Liver (tissue), 3 donors: ENCODE results near the gene RBCK1.

Source experiments
- EGR1 ChIP-seq, 2 donors: IDR thresholded peaks; 2 replicates each; pipeline ENCODE4 v1.6.1; 2016 to 2018; ENCODE audit warnings: antibody characterized with exemption in 2 of 2, low read depth in 2 of 2
- FOXA1 ChIP-seq: IDR thresholded peaks from 2 replicates; pipeline ENCODE4 v1.6.1; 2016; ENCODE audit warnings: antibody characterized with exemption
- FOXA2 ChIP-seq: IDR thresholded peaks from 2 replicates; pipeline ENCODE4 v1.6.1; 2016; ENCODE audit warnings: antibody characterized with exemption
- GABPA ChIP-seq, 2 donors: IDR thresholded peaks in 1 of 2; conservative IDR thresholded peaks in 1 of 2; 2 replicates each; pipeline ENCODE4 v1.6.1; 2016; ENCODE audit warnings: antibody characterized with exemption in 2 of 2, mild to moderate bottlenecking in 1 of 2, moderate library complexity in 1 of 2
- HNF4G ChIP-seq: IDR thresholded peaks from 2 replicates; pipeline ENCODE4 v1.6.1; 2016; ENCODE audit warnings: antibody characterized with exemption
- RAD21 ChIP-seq, 2 donors: IDR thresholded peaks; 2 replicates each; pipeline ENCODE4 v1.6.1; 2016; ENCODE audit warnings: antibody characterized with exemption in 2 of 2, mild to moderate bottlenecking in 2 of 2
- SP1 ChIP-seq: IDR thresholded peaks from 2 replicates; pipeline ENCODE4 v1.6.1; 2018; ENCODE audit warnings: antibody characterized with exemption, mild to moderate bottlenecking
- TAF1 ChIP-seq: conservative IDR thresholded peaks from 2 replicates; pipeline ENCODE4 v1.6.1; 2016; ENCODE audit warnings: antibody characterized with exemption, mild to moderate bottlenecking
- YY1 ChIP-seq: IDR thresholded peaks from 2 replicates; pipeline ENCODE4 v1.6.1; 2016; ENCODE audit warnings: antibody characterized with exemption, mild to moderate bottlenecking
- ZBTB33 ChIP-seq: IDR thresholded peaks from 2 replicates; pipeline ENCODE4 v1.6.1; 2016; ENCODE audit warnings: antibody characterized with exemption
- TF ChIP-seq, protein P1 (sequence below): fragments of 150-350 bp; IDR thresholded peaks from 2 replicates; pipeline ENCODE4 v1.5.1; 2017; ENCODE audit warnings: improper control_type of control experiment, low read depth, low read length; ENCODE audit not compliant: missing input control
- TF ChIP-seq, protein P2 (sequence below): IDR thresholded peaks from 2 replicates; pipeline ENCODE4 v1.6.1; 2016; ENCODE audit warnings: antibody characterized with exemption
- TF ChIP-seq, protein P3 (sequence below): IDR thresholded peaks from 2 replicates; pipeline ENCODE4 v1.6.1; 2016; ENCODE audit warnings: antibody characterized with exemption, mild to moderate bottlenecking
- TF ChIP-seq, protein P4 (sequence below): IDR thresholded peaks from 2 replicates; pipeline ENCODE4 v1.6.1; 2016; ENCODE audit warnings: antibody characterized with exemption
- donor health status: healthy.
- donor health status: healthy.

DNA sequence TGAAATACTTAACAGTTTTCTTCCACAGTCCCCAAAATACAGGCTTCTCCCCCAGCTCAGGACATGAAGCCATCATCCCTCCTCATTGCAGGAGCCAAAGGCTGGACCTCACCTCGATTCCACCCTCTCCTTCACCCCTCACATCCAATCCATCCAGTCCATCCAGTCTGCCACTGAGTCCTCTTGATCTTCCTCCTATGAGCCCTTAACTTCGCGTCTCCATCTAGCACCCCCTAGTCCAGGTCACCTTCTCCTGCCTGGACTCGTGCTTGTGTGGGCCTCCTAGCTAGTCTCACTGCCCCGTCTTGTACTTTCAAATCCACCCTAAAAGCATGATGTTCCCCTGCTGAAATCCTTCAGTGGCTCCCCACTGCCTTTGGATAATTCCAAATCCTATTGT, 24.2 kb upstream of the RBCK1 start:
- TF ChIP-seq, protein P1, sequence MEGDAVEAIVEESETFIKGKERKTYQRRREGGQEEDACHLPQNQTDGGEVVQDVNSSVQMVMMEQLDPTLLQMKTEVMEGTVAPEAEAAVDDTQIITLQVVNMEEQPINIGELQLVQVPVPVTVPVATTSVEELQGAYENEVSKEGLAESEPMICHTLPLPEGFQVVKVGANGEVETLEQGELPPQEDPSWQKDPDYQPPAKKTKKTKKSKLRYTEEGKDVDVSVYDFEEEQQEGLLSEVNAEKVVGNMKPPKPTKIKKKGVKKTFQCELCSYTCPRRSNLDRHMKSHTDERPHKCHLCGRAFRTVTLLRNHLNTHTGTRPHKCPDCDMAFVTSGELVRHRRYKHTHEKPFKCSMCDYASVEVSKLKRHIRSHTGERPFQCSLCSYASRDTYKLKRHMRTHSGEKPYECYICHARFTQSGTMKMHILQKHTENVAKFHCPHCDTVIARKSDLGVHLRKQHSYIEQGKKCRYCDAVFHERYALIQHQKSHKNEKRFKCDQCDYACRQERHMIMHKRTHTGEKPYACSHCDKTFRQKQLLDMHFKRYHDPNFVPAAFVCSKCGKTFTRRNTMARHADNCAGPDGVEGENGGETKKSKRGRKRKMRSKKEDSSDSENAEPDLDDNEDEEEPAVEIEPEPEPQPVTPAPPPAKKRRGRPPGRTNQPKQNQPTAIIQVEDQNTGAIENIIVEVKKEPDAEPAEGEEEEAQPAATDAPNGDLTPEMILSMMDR: no peak
- TF ChIP-seq, protein P2, sequence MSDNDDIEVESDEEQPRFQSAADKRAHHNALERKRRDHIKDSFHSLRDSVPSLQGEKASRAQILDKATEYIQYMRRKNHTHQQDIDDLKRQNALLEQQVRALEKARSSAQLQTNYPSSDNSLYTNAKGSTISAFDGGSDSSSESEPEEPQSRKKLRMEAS: no peak
- TF ChIP-seq, protein P3, sequence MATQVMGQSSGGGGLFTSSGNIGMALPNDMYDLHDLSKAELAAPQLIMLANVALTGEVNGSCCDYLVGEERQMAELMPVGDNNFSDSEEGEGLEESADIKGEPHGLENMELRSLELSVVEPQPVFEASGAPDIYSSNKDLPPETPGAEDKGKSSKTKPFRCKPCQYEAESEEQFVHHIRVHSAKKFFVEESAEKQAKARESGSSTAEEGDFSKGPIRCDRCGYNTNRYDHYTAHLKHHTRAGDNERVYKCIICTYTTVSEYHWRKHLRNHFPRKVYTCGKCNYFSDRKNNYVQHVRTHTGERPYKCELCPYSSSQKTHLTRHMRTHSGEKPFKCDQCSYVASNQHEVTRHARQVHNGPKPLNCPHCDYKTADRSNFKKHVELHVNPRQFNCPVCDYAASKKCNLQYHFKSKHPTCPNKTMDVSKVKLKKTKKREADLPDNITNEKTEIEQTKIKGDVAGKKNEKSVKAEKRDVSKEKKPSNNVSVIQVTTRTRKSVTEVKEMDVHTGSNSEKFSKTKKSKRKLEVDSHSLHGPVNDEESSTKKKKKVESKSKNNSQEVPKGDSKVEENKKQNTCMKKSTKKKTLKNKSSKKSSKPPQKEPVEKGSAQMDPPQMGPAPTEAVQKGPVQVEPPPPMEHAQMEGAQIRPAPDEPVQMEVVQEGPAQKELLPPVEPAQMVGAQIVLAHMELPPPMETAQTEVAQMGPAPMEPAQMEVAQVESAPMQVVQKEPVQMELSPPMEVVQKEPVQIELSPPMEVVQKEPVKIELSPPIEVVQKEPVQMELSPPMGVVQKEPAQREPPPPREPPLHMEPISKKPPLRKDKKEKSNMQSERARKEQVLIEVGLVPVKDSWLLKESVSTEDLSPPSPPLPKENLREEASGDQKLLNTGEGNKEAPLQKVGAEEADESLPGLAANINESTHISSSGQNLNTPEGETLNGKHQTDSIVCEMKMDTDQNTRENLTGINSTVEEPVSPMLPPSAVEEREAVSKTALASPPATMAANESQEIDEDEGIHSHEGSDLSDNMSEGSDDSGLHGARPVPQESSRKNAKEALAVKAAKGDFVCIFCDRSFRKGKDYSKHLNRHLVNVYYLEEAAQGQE: no peak
- TF ChIP-seq HNF4G: no peak
- no peak for TF ChIP-seq FOXA1
- TF ChIP-seq, protein P4, sequence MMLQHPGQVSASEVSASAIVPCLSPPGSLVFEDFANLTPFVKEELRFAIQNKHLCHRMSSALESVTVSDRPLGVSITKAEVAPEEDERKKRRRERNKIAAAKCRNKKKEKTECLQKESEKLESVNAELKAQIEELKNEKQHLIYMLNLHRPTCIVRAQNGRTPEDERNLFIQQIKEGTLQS: no peak
- no peak for TF ChIP-seq EGR1 (IDR thresholded peaks at IDR 0.05; ENCODE audit: low read depth in 2 of 2)
- no peak for TF ChIP-seq GABPA (IDR thresholded peaks at IDR 0.05 in 1 of 2, conservative IDR thresholded peaks at IDR 0.05 in 1 of 2)
- TF ChIP-seq YY1: no peak
- TF ChIP-seq SP1: no peak
- TF ChIP-seq ZBTB33: no peak
- TF ChIP-seq RAD21 (IDR thresholded peaks at IDR 0.05): no peak
- TF ChIP-seq TAF1: no peak
- TF ChIP-seq FOXA2: no peak
